ENCODE data around the gene SMIM1. TPM values are rescaled to one million over a fixed set of nuclear protein-coding genes. Genes with fewer than 3 reads are reported as not detected.

SMIM1 gene
- total RNA-seq, 2 experiments from 2014 or later: 3.8 to 4.3 TPM

DNA sequence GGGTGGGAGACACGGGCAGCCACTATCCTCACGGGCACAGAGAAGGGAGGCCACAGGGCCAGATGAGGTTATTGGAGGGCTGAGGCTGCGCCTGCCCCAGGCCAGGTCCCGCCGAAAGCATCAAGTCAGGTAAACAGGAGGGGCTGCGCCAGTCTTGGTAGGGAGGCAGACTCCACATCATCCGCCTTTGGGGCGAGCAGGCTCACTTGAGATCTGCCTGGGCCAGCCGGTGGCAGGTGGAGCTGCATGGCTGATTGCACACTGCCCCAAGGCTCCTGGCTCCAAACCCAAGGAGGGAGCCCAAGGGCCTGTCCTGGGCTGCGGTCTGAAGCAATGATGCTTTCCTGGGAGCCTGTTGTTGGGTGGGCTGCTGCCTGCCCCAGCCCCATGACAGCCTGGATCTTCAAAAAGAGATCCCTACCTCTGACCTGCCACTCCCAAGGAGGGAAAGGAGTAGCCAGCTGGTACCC lies 4.6 kb downstream of the SMIM1 start:
- Histone ChIP-seq H3K79me2 (ENCODE audit: insufficient read depth, low read depth, low read length) (no peaks in the 10 kb centered on the region), H3K9me3 (ENCODE audit: low read length) (no peaks in the 10 kb centered on the region), H2AFZ (ENCODE audit: low read length) (no peak overlapping the region), H3K4me2 (ENCODE audit: low read length) (no peak overlapping the region), H3K4me1 (ENCODE audit: insufficient read depth, low read length, poor library complexity, severe bottlenecking) (peaks cover 14% of the 10 kb centered on the region), H3K4me3 (ENCODE audit: low read depth, low read length, poor library complexity, severe bottlenecking) (no peak overlapping the region), H3K9me2 (ENCODE audit: insufficient read depth, low read length) (no peaks in the 10 kb centered on the region), H3K36me3 (ENCODE audit: insufficient read depth, low read length) (peaks cover 37% of the 10 kb centered on the region), H3K27ac (ENCODE audit: low read depth, low read length, poor library complexity, severe bottlenecking) (no peak overlapping the region), H4K20me1 (ENCODE audit: insufficient read depth, low read length) (no peaks in the 10 kb centered on the region)
- TF ChIP-seq EZH2phosphoT487 (IDR thresholded peaks at IDR 0.05; ENCODE audit: borderline replicate concordance, low read depth, low read length): no peak
- TF ChIP-seq, protein P1, sequence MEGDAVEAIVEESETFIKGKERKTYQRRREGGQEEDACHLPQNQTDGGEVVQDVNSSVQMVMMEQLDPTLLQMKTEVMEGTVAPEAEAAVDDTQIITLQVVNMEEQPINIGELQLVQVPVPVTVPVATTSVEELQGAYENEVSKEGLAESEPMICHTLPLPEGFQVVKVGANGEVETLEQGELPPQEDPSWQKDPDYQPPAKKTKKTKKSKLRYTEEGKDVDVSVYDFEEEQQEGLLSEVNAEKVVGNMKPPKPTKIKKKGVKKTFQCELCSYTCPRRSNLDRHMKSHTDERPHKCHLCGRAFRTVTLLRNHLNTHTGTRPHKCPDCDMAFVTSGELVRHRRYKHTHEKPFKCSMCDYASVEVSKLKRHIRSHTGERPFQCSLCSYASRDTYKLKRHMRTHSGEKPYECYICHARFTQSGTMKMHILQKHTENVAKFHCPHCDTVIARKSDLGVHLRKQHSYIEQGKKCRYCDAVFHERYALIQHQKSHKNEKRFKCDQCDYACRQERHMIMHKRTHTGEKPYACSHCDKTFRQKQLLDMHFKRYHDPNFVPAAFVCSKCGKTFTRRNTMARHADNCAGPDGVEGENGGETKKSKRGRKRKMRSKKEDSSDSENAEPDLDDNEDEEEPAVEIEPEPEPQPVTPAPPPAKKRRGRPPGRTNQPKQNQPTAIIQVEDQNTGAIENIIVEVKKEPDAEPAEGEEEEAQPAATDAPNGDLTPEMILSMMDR (conservative IDR thresholded peaks at IDR 0.05; ENCODE audit: low read length): no peak
- intact Hi-C loops (cut with micrococcal nuclease; ENCODE audit: unreplicated experiment): no loop called here
- POLR2A ChIA-PET: no interaction called here
- CTCF ChIA-PET (ENCODE audit: unreplicated experiment): no interaction called here
- no TSS peak for BruUV-seq (replicated peaks)
- DNase-seq (ENCODE audit: low spot score): no peak

DNA sequence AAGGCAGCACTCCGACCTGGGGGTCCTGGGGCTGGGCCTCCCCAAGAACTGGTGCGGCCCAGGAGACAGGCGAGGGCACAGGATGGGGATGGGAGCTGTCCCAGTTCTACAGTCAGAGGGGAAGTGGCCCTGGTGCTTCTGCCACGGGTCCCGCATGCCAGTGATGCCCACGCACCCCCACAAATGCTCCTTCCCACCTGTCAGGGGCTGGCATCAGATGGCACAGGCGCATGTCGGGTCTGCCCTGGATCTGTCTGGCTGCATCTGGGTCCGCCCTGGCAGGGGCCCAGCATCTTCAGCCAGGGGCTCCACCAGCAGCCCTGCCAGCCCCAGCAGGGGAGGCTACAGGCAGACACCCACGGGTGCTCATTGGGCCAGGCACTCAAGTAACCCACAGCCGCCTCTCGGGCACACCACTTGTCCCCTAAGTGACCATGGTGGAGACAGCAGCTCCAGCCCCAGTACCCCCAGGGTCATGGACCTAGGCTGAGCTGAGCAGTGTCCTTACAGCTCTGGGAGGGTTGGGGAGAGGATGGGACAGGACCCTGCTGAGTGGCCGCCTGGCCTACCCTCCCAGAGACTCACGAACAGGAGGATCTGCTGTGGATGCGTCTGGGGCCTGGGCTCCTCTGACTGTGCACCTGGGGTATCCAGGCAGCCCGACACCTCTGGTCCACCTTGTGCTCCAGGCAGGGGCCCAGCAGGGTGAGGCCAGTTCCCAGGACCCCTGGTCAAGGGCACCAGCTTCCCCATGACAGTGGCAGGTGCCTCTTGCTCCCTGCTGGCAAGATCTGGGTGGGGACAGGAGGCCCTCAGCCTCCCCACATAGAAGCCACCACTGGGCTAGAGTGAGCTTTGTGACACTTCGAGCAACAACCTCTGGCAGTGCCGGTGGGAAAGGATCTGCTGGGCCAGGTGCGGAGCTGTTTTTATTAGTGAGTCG lies 5.4 kb downstream of the SMIM1 start:
- H4K20me1 ChIP-seq (ENCODE audit: insufficient read depth, low read length): no peaks in the 10 kb centered on the region
- H3K27ac ChIP-seq (ENCODE audit: low read depth, low read length, poor library complexity, severe bottlenecking): no peak overlapping the region
- no peaks in the 10 kb centered on the region for H3K9me2 ChIP-seq (ENCODE audit: insufficient read depth, low read length)
- POLR2A ChIA-PET: no interaction called here
- peaks cover 45% of the 10 kb centered on the region for H3K36me3 ChIP-seq (ENCODE audit: insufficient read depth, low read length)
- no TSS peak for BruUV-seq (replicated peaks)
- no peak for DNase-seq (ENCODE audit: low spot score)
- H3K9me3 ChIP-seq (ENCODE audit: low read length): no peaks in the 10 kb centered on the region
- CTCF ChIA-PET (ENCODE audit: unreplicated experiment): no interaction called here
- no peak overlapping the region for H3K4me3 ChIP-seq (ENCODE audit: low read depth, low read length, poor library complexity, severe bottlenecking)
- H3K4me1 ChIP-seq (ENCODE audit: insufficient read depth, low read length, poor library complexity, severe bottlenecking): peaks cover 10% of the 10 kb centered on the region
- no peak overlapping the region for H2AFZ ChIP-seq (ENCODE audit: low read length)
- TF ChIP-seq EZH2phosphoT487 (IDR thresholded peaks at IDR 0.05; ENCODE audit: borderline replicate concordance, low read depth, low read length): no peak
- TF ChIP-seq, protein P1 (conservative IDR thresholded peaks at IDR 0.05; ENCODE audit: low read length): no peak
- H3K79me2 ChIP-seq (ENCODE audit: insufficient read depth, low read depth, low read length): no peaks in the 10 kb centered on the region
- H3K4me2 ChIP-seq (ENCODE audit: low read length): no peak overlapping the region
- intact Hi-C loops (cut with micrococcal nuclease; ENCODE audit: unreplicated experiment): no loop called here

Data from OCI-LY7 (cell line).